HG03045 (cell line): ENCODE results near the gene CEP57.
"Not testable (repeated sequence)": the region's sequence is repeated elsewhere in the genome, so short reads cannot be mapped to it uniquely, and the experiment has no call there.

Experiments
- ATAC-seq: cut with Tn5 transposase; IDR thresholded peaks from one replicate; pipeline ENCODE4 v1.9.1; 2021; ENCODE audit warnings: mild to moderate bottlenecking, moderate library complexity; ENCODE audit not compliant: unreplicated experiment

CEP57 gene

GRCh38 chr11:95853138-95853537, 62.8 kb downstream of the CEP57 start:
- ATAC-seq: no peak

DNA sequence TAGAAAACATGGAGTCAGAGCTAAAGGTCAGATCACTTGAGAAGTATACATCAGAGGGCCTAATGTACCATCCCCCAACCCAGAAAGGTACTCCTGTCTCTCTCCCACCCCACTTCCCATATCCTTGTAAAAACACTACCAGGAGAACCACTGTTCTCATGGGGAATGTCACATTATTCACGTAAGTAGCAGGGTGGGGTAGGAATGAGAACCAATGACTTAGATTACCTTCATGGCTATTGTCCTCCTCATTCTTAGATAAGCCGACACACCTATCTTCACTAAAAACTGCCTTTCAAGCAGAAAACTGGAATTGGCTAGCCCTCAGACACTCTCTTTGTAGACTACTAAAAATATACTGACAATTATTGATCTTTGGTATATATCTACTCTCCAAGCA, 63.6 kb downstream of the CEP57 start:
- no peak for ATAC-seq

- not testable (repeated sequence) for ATAC-seq
Measured at GRCh38 chr11:95854362-95854761, 64.1 kb downstream of the CEP57 start.

- not testable (repeated sequence) for ATAC-seq
Measured at GRCh38 chr11:95860024-95860423, 69.7 kb downstream of the CEP57 start.

- no peak for ATAC-seq
Measured at GRCh38 chr11:95863486-95864140, 73.3 kb downstream of the CEP57 start.

GRCh38 chr11:95867105-95867504, 76.8 kb downstream of the CEP57 start:
- ATAC-seq: no peak

- not testable (repeated sequence) for ATAC-seq
Measured at GRCh38 chr11:95870877-95871276, 80.6 kb downstream of the CEP57 start.

DNA sequence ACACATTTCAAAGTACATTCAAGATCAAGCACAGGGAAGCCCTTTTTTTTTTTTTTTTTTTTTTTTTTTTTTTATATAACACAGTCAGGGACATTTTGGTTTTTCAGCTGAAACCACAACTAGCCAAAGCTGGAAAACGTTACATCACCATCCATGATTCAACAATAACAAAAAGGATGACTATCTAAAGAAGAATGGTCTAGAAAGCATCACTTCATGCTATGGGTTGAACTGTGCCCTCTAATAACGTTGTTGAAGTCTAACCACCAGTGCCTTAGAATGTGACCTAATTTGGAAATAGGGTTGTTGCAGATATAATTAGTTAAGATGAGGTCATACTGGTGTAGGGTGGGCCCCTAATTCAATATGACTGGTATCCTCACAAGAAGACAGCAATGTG, 87.0 kb downstream of the CEP57 start:
- ATAC-seq: no peak
